HG03045 (cell line): ENCODE results near the gene ODAD4.
"Not testable (repeated sequence)": the region's sequence is repeated elsewhere in the genome, so short reads cannot be mapped to it uniquely, and the experiment has no call there.

ENCODE experiments used
- ATAC-seq: cut with Tn5 transposase; IDR thresholded peaks from one replicate; pipeline ENCODE4 v1.9.1; 2021; ENCODE audit warnings: mild to moderate bottlenecking, moderate library complexity; ENCODE audit not compliant: unreplicated experiment

Gene ODAD4

GRCh38 chr17:42001729-42002128 lies 71.3 kb downstream of the ODAD4 start:
- no peak for ATAC-seq

GRCh38 chr17:42002175-42002791 lies 71.9 kb downstream of the ODAD4 start:
- no peak for ATAC-seq

- ATAC-seq: no peak
Measured at GRCh38 chr17:42002792-42003301, 72.4 kb downstream of the ODAD4 start.

- no peak for ATAC-seq
Measured at GRCh38 chr17:42005166-42005565, 74.7 kb downstream of the ODAD4 start.

- no peak for ATAC-seq
Measured at GRCh38 chr17:42009170-42009569, 78.8 kb downstream of the ODAD4 start.

GRCh38 chr17:42010266-42010680 lies 79.9 kb downstream of the ODAD4 start:
- ATAC-seq: not testable (repeated sequence)

- ATAC-seq: no peak
Measured at GRCh38 chr17:42010898-42011516, 80.6 kb downstream of the ODAD4 start.

GRCh38 chr17:42012363-42012762 lies 81.9 kb downstream of the ODAD4 start:
- ATAC-seq: not testable (repeated sequence)

- ATAC-seq: not testable (repeated sequence)
Measured at GRCh38 chr17:42013740-42014139, 83.3 kb downstream of the ODAD4 start.
